Stimulated activated CD4-positive, alpha-beta T cell treated with anti-CD3 and anti-CD28 coated beads, TNF-alpha, amount 100 ng/mL, for 24 hours (primary cell): Measurements from ENCODE around the gene DEFB126.
"Not testable (repeated sequence)": the region's sequence is repeated elsewhere in the genome, so short reads cannot be mapped to it uniquely, and the experiment has no call there.

ENCODE experiments used
- DNase-seq, 3 experiments: peaks; one replicate each; pipeline ENCODE4 v3.0.0-alpha.2; 2020; ENCODE audit warnings: low read depth in 3 of 3

DEFB126 gene

GRCh38 chr20:142290-142689 lies at the start of gene DEFB126:
Gene DEFB126, plus strand, starts transcription at chr20:142590. Its CDS starts 39 bp downstream, at chr20:142629.
- DNase-seq: no peak

GRCh38 chr20:93641-94040 lies 48.7 kb upstream of the DEFB126 start:
- no peak for DNase-seq

- DNase-seq: no peak
Measured at GRCh38 chr20:95215-95614, 47.2 kb upstream of the DEFB126 start.

- DNase-seq: not testable (repeated sequence)
Measured at GRCh38 chr20:97691-98090, 44.7 kb upstream of the DEFB126 start.

GRCh38 chr20:101975-102374 lies 40.4 kb upstream of the DEFB126 start:
- DNase-seq: no peak

- no peak for DNase-seq
Measured at GRCh38 chr20:103456-103855, 38.9 kb upstream of the DEFB126 start.

GRCh38 chr20:112396-112795 lies 30.0 kb upstream of the DEFB126 start:
- no peak for DNase-seq

- DNase-seq: no peak
Measured at GRCh38 chr20:117518-117917, 24.9 kb upstream of the DEFB126 start.

GRCh38 chr20:129786-130323 lies 12.5 kb upstream of the DEFB126 start:
- DNase-seq: not testable (repeated sequence)

- DNase-seq: peak in 1 of 3 experiments; percentile 11
Measured at GRCh38 chr20:137668-138490, 4.5 kb upstream of the DEFB126 start.

- DNase-seq: no peak
Measured at GRCh38 chr20:145877-146276, 3.5 kb downstream of the DEFB126 start.

GRCh38 chr20:152131-152530 lies 9.7 kb downstream of the DEFB126 start:
- DNase-seq: no peak

- no peak for DNase-seq
Measured at GRCh38 chr20:157154-157553, 14.8 kb downstream of the DEFB126 start, which contains the start of gene DEFB127. Gene DEFB127, plus strand, starts transcription at chr20:157454. Its CDS starts 91 bp downstream, at chr20:157545.

GRCh38 chr20:164618-165017 lies 22.2 kb downstream of the DEFB126 start:
- DNase-seq: no peak

GRCh38 chr20:168876-169275 lies 26.5 kb downstream of the DEFB126 start:
- no peak for DNase-seq

GRCh38 chr20:184288-184687 lies 41.9 kb downstream of the DEFB126 start:
- DNase-seq: no peak

GRCh38 chr20:187733-188132 lies 45.3 kb downstream of the DEFB126 start:
- DNase-seq: no peak

- DNase-seq: no peak
Measured at GRCh38 chr20:189611-190010, 47.2 kb downstream of the DEFB126 start, which contains the start of gene DEFB128. Gene DEFB128, minus strand, starts transcription at chr20:189711. Its CDS starts 88 bp downstream, at chr20:189623.
